GM04504 (cell line): ENCODE results near the gene HMGB2.
A peak's percentile ranks its signal among the peaks of the same experiment; 100 is the strongest.

Experiments
- DNase-seq: peaks from one replicate; pipeline ENCODE4 v3.0.0-alpha.2; 2012; ENCODE audit warnings: low read depth

HMGB2 gene

DNA sequence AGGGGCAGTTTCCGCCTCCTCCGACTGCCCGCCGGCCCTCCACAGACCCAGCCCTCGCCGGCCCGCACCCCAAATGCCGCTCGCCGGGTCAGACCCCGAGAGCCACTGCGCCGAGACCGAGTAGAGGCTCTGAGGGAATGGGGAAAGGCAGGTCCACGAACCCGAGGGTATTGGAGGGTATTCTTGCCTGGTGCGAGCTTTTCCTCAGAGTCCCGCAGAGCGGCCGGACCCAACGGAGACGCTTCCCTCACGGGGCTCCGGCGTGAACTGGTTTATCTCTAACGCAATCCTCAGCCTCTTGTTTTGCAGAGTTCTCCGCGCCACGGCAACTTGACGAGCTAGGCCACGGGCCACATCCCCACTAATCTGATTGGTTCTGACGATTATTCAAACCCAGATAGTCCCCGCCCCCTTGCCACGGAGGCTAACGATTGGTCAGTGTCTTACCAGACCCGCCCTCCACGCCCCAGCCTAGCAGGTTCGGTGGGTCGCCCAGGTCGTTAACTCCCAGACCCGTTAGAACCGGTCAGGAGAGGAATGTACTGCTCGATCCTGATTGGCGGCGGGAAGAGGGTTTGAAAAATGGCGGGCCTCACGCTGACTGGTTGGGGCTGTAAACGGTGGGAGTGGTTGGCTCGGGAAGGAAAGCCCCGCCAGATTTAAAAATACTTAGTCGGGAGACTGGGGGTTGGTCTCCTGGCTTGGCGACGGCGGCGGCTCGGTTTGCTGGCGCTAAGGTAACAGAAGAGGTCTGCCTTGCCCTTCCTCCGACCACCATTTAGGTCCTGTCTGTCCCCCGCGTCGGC, at the start of gene HMGB2:
TSS of gene HMGB2 (minus strand) at position 274 of the 806 bp plus-strand sequence. CDS start 709 bp downstream, outside the sequence.
- DNase-seq, result peak; percentile 100

DNA sequence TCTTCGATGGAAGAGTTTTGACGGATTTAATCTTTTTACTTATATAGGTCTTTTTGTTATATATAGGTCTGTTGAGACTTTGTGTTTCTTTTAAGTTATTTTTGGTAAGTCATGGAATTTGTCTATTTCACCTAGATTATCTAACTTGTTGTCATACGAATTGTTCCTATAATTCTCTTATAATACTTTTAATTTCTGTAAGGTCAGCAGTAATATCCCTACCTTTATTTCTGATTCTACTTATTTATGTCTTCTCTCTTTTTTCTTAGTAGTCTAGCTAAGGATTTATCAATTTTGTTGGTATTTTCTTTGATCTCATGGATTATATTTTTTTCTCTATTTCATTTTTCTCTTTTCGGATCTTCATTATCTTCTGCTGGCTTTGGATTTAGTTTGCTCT, 48.2 kb upstream of the HMGB2 start:
- no peak for DNase-seq

GRCh38 chr4:173381610-173382009, 47.5 kb upstream of the HMGB2 start:
- DNase-seq, result no peak

DNA sequence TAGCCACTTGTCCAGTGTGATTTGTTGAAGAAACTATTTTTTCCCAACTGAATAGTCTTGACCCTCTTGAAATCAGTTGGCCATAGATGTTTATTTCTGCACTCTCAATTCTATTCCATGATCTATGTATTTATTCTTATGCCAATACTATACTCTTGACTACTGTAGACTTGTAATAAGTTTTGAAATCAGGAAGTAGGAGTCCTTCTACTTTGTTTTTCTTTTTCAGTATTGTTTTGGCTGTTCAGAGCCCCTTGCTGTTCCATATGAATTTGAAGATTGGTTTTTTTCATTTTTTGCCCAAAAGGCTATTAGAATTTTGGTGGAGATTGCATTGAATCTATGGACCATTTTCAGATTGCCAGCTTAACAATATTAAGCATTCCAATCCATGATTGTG, 46.8 kb upstream of the HMGB2 start:
- no peak for DNase-seq

- DNase-seq, result no peak
Observed at GRCh38 chr4:173379929-173380328, 45.8 kb upstream of the HMGB2 start.

GRCh38 chr4:173374588-173374987, 40.4 kb upstream of the HMGB2 start:
- DNase-seq, result no peak

GRCh38 chr4:173371292-173372192, 37.4 kb upstream of the HMGB2 start:
- peak; percentile 48 for DNase-seq

DNA sequence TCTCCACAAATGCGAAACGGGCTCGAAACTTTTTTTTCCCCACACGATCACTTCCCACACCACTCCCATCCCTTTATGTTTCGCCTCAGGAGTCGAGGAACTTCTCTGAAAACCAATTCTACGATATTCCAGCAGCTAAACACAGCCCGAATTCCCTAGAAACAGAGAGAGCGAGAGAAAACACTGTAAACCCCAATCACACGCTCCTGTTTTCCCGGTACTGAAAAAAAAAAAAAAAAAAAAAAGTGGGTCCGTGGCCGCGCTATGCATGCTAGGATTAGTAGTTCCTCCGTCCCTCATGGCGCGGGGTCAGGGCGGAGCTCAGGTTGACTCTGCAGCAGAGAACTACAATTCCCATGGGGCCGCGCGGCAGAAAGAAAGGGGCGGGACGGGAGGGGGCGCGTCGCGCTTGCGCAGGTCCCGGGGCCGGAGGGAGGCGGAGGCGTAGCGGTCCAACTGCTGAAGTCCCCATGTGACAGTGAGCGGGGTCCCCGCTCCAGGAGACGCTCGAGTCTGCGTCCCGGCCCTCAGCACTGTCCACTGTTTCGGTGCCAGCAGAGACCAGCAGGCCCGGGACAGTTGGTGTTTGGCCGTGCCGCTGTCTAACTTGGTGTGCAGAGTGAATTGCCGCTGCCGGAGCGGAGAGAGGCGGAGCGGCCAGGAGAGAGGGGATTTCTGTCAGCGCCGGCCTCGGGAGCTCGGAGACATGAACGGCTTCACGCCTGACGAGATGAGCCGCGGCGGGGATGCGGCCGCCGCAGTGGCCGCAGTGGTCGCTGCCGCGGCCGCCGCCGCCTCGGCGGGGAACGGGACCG, 36.5 kb upstream of the HMGB2 start, which contains the start of gene SAP30:
TSS of gene SAP30 (plus strand) at position 478 of the 815 bp plus-strand sequence. CDS start at position 707, 229 bp downstream.
- peak; percentile 96 for DNase-seq

- DNase-seq, result no peak
Observed at GRCh38 chr4:173370130-173370476, 35.9 kb upstream of the HMGB2 start.

DNA sequence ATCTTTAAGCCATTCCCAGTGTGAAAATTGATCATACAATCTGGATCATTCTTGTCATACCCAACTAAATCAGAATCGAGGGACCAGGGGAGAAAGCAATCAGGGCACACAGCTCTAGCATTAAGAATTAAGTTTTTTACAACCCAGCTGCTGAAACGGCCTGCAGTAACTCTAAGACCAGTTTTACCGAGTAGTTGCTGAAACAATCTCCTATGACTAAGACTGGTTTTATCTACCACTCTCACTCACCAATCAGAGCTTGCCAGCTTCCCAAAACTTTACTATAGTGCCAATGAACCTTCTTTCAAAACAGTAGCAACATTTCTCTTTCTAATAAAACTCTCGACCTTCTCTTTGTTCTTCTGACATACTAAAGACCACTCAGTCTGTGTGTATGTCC, 33.8 kb upstream of the HMGB2 start:
- DNase-seq, result no peak

DNA sequence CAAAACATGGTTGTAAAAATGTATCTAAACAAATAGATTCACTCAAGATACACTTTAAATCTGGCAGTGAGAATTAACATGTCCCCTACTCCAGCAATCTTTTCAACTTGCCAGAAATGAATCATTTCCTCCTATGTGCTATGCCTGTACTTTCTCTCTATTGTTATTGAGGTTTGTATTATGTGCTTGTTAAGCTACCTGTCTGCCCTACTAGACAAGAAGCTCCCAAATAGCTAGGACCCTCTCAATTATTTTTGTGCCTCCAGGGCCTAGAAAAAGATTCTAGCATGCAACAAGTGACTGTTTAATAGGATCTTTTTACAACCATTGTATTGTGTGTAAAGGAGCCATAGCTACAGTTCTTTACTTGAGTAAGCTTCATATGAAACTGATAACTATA, 33.1 kb upstream of the HMGB2 start:
- no peak for DNase-seq

GRCh38 chr4:173365359-173365996, 31.3 kb upstream of the HMGB2 start:
- DNase-seq, result no peak

DNA sequence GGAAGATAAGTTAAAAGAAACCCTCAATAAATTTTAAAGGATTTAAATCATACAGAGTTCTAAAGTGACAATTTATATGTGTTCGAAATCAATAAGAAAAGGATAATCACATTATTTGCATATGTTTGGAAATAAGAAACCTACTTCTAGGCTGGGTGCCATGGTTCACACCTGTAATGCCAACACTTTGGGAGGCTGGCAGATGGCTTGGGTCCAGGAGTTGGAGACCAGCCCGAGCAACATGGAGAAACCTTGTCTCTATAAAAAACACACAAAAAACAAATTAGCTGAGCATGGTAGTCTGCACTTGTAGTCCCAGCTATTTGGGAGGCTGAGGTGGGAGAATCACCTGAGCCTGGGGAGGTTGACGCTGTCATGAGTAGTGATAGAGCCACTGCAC, 28.5 kb upstream of the HMGB2 start:
- DNase-seq, result no peak

DNA sequence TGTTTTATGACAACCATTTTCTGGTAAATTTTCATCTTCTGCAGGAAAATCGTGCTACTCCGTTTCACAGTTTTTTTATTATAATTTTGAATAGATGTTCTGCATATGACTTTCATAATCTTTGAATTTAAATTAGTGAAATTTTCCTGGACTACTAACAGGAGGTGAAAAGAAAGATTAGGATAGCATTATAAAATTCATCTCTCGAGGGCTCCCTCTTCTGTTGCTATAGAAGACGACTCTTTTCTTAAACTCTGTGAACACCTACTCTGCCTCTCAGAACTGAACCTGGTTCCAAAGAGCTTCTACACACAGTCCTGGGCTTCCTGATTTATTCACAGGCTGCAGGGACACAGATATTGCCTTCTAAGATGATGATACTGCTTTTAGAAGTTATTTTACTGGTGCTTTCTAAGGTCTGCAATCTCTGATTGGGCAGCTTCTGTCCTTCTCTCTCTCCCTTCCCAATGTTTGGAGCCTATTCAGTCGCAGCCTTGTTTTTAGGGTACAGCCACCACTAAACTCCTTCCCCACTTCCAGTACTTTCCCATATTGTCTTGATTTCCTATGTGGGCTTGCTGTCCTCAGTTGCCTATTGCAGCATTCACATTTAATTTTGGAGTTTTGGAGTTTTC, 26.5 kb upstream of the HMGB2 start:
- DNase-seq, result no peak

DNA sequence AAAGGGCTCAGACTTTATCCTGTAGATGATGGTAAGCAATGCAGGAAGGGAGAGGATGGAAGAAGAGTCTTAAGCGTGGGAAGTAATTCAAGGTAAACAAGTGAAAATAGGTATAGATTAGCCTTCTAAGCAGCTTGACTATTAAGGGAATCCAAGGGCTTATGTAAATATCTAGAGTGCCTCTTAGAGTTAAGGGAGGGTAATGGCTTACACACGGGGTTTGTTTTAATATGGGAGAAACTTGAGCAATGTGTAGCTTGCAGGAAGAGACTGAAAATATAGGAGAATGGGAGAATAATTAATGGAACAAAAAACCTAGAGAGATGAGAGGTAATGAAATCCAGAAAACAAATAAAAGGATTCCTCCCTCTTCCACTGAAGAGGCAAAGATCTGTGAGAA, 23.8 kb upstream of the HMGB2 start:
- DNase-seq, result no peak

DNA sequence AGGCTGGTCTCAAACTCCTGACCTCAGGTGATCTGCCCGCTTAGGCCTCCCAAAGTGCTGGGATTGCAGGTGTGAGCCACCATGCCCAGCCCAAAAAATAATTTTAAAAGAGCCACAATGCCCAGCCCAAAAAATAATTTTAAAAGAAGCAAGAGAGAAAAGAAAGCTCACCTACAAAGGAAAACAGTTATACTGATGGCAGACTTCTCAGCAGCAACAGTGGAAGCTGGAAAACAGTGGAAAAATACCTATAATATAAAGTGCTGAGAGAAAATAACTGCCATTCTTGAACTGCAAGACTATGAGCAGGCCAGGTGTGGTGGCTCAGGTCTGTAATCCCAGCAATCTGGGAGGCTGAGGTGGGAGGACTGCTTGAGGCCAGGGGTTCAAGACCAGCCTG, 13.3 kb upstream of the HMGB2 start:
- no peak for DNase-seq

- peak; percentile 46 for DNase-seq
Observed at GRCh38 chr4:173346074-173346473, 11.9 kb upstream of the HMGB2 start.

DNA sequence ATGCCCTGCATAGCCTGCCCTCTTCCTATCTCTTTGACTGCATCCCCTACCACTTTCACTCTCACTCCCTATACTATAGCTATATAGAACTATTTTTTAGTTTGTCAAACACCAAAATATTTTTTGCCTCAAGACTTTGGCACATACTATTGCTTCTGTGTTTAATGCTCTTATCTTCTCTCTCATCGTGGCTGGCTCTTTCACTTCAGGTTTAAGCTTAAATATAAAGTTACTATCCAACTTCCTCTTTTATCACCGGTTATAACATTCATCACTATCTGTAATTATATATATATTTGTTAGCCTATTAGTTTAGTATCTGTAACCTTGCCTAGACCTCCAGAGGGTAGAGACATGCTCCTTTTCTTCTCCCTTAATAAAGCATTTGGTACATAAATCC, 11.5 kb upstream of the HMGB2 start:
- no peak for DNase-seq

DNA sequence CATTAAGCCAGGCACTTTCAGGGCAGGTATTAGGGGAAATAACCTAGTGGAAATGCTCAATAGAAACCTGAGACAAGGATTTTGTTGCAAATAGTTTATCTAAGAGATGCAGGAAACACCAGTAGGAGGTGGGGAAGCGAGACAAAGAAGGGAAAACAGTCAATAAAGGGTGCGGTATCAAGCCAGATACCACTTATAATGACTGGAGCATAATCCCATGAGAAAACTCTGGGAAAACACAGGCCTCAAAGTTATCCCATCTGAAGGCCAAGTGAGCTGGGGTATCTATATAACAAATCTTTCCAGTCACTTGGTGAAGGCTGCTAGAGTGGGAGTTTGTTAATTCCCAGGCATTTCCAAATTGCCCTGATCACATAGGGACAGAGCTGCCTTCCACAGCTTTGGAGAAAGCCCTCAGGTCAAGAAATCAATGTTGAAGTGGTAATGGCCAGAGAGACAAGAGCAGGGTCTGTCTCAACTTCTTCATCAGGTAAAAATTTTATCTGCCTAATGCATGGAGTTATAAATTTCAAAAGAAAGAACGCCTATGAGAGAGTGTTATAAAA, 9.8 kb upstream of the HMGB2 start:
- DNase-seq, result no peak

- DNase-seq, result no peak
Observed at GRCh38 chr4:173337463-173337862, 3.3 kb upstream of the HMGB2 start.
